IMR-90 (cell line): Measurements from ENCODE around the gene RPS3. TPM values are rescaled to one million over a fixed set of nuclear protein-coding genes. Genes with fewer than 3 reads are reported as not detected.
A peak's percentile ranks its signal among the peaks of the same experiment; 100 is the strongest.

Experiments used
- ATAC-seq: fragments of 200-7000 bp; cut with Tn5 transposase; 2 replicates; pipeline ENCODE4 v1.9.1; 2020; ENCODE audit warnings: low read depth, mild to moderate bottlenecking, moderate library complexity
- BruUV-seq: library from RNA; stranded (reverse); fragments of 400-500 nt; replicated peaks from 2 replicates; lab custom pipeline; 2021; lab: Mats Ljungman, UMichigan
- CTCF ChIA-PET: fragments of 300-600 bp; formaldehyde crosslinking; extraction: SDS; loops from one replicate; lab custom pipeline; 2021; ENCODE audit warnings: antibody characterized with exemption; lab: Yijun Ruan, JAX
- POLR2A ChIA-PET: fragments of 300-600 bp; sonication (Branson Sonifier 250); formaldehyde crosslinking; loops from one replicate; lab custom pipeline; 2022; ENCODE audit warnings: antibody characterized with exemption; ENCODE audit not compliant: unreplicated experiment; lab: Charles Lee
- DNase-seq: peaks from one replicate; pipeline ENCODE4 v3.0.0; 2013
- H2AFZ ChIP-seq: replicated peaks from 2 replicates; pipeline ENCODE3; 2013; ENCODE audit warnings: low read length, mild to moderate bottlenecking; ENCODE audit not compliant: poor library complexity
- H2AK5ac ChIP-seq: 2 replicates; pipeline ENCODE4 v1.6.1; 2013; ENCODE audit warnings: low read depth, low read length, inconsistent platforms
- H2AK9ac ChIP-seq: replicated peaks from 2 replicates; pipeline ENCODE3; 2013; ENCODE audit warnings: mild to moderate bottlenecking, low read depth, low read length, moderate library complexity; ENCODE audit not compliant: poor library complexity
- H2BK120ac ChIP-seq: 2 replicates; pipeline ENCODE4 v1.6.1; 2013; ENCODE audit warnings: low read depth, low read length, inconsistent platforms
- H2BK15ac ChIP-seq: 3 replicates; pipeline ENCODE4 v1.6.1; 2013; ENCODE audit warnings: low read depth, low read length, inconsistent platforms
- H2BK20ac ChIP-seq: 2 replicates; pipeline ENCODE4 v1.6.1; 2013; ENCODE audit warnings: low read depth, mild to moderate bottlenecking, inconsistent platforms, low read length, moderate library complexity
- H2BK5ac ChIP-seq: 2 replicates; pipeline ENCODE4 v1.6.1; 2013; ENCODE audit warnings: mild to moderate bottlenecking, low read depth, low read length, inconsistent platforms; ENCODE audit not compliant: poor library complexity, severe bottlenecking
- H3K14ac ChIP-seq: replicated peaks from 2 replicates; pipeline ENCODE4 v1.6.1; 2013; ENCODE audit warnings: low read depth, low read length, inconsistent platforms
- H3K18ac ChIP-seq: 2 replicates; pipeline ENCODE4 v1.6.1; 2013; ENCODE audit warnings: low read depth, low read length, control low read depth
- H3K23ac ChIP-seq: 2 replicates; pipeline ENCODE4 v1.6.1; 2013; ENCODE audit warnings: low read depth, low read length, inconsistent platforms
- H3K27ac ChIP-seq: 2 replicates; pipeline ENCODE4 v1.5.1; 2013; ENCODE audit warnings: mild to moderate bottlenecking, control low read depth, low read length; ENCODE audit not compliant: insufficient read depth
- H3K27me3 ChIP-seq: 2 replicates; pipeline ENCODE4 v1.6.1; 2013; ENCODE audit warnings: low read length; ENCODE audit not compliant: control insufficient read depth, insufficient read depth
- H3K36me3 ChIP-seq: 2 replicates; pipeline ENCODE4 v1.6.1; 2013; ENCODE audit warnings: low read length, mixed read lengths; ENCODE audit not compliant: control insufficient read depth, insufficient read depth
- H3K4ac ChIP-seq: 2 replicates; pipeline ENCODE4 v1.6.1; 2013; ENCODE audit warnings: low read depth, low read length, inconsistent platforms
- H3K4me1 ChIP-seq: 2 replicates; pipeline ENCODE4 v1.6.1; 2013; ENCODE audit warnings: low read length, mixed read lengths; ENCODE audit not compliant: control insufficient read depth, insufficient read depth
- H3K4me2 ChIP-seq: 2 replicates; pipeline ENCODE4 v1.6.1; 2013; ENCODE audit warnings: low read depth, mild to moderate bottlenecking, control low read depth, low read length, moderate library complexity
- H3K4me3 ChIP-seq: 2 replicates; pipeline ENCODE4 v1.5.1; 2013; ENCODE audit warnings: low read depth, mild to moderate bottlenecking, control low read depth, low read length, moderate library complexity; ENCODE audit not compliant: insufficient read depth
- H3K56ac ChIP-seq: 2 replicates; pipeline ENCODE4 v1.6.1; 2013; ENCODE audit warnings: low read length, inconsistent platforms; ENCODE audit not compliant: insufficient read depth; ENCODE audit errors: extremely low read depth
- H3K79me1 ChIP-seq, 2 experiments: 2 replicates each; pipeline ENCODE4 v1.6.1; 2013; ENCODE audit warnings: low read length in 2 of 2, inconsistent platforms in 1 of 2, low read depth in 1 of 2
- H3K9ac ChIP-seq: 2 replicates; pipeline ENCODE4 v1.6.1; 2013; ENCODE audit warnings: low read depth, low read length, control low read depth
- H3K9me1 ChIP-seq: 2 replicates; pipeline ENCODE4 v1.6.1; 2013; ENCODE audit warnings: low read length, inconsistent platforms; ENCODE audit not compliant: insufficient read depth
- H3K9me3 ChIP-seq: 2 replicates; pipeline ENCODE4 v1.6.1; 2013; ENCODE audit warnings: low read length; ENCODE audit not compliant: control insufficient read depth, insufficient read depth
- H4K20me1 ChIP-seq: 2 replicates; pipeline ENCODE4 v1.6.1; 2013; ENCODE audit warnings: low read length, inconsistent platforms; ENCODE audit not compliant: insufficient read depth
- H4K5ac ChIP-seq: 2 replicates; pipeline ENCODE4 v1.6.1; 2013; ENCODE audit warnings: mild to moderate bottlenecking, low read depth, low read length, control low read depth
- H4K8ac ChIP-seq, 2 experiments: 2 replicates each; pipeline ENCODE4 v1.6.1; 2013; ENCODE audit warnings: low read depth in 2 of 2, low read length in 2 of 2, control low read depth in 1 of 2, inconsistent platforms in 1 of 2
- H4K91ac ChIP-seq: 2 replicates; pipeline ENCODE4 v1.6.1; 2013; ENCODE audit warnings: low read depth, low read length, inconsistent platforms; ENCODE audit not compliant: insufficient read depth
- BHLHE40 ChIP-seq: fragments of 150-350 bp; IDR thresholded peaks from 2 replicates; pipeline ENCODE4 v1.6.1; 2016; ENCODE audit warnings: mild to moderate bottlenecking, low read depth, low read length
- CEBPB ChIP-seq: IDR thresholded peaks from 2 replicates; pipeline ENCODE4 v1.6.1; 2012; ENCODE audit warnings: low read depth, low read length, improper control_type of control experiment
- CHD1 ChIP-seq: IDR thresholded peaks from 2 replicates; pipeline ENCODE4 v1.6.1; 2012; ENCODE audit warnings: low read depth, low read length, improper control_type of control experiment
- FOS ChIP-seq: fragments of 150-350 bp; IDR thresholded peaks from 2 replicates; pipeline ENCODE4 v1.6.1; 2016; ENCODE audit warnings: low read depth, low read length
- MXI1 ChIP-seq: IDR thresholded peaks from 2 replicates; pipeline ENCODE4 v1.6.1; 2012; ENCODE audit warnings: low read depth, mild to moderate bottlenecking, low read length, moderate library complexity, borderline replicate concordance
- SMC3 ChIP-seq: fragments of 150-350 bp; IDR thresholded peaks from 2 replicates; pipeline ENCODE4 v1.6.1; 2016; ENCODE audit warnings: low read depth, mild to moderate bottlenecking, antibody characterized with exemption, low read length, moderate library complexity
- WGBS, 2 experiments: methylation state at CpG; one replicate each; pipeline versions ENCODE4 v1.1.5 to v1.1.7; 2013; ENCODE audit warnings: missing lambda C conversion rate in 2 of 2; ENCODE audit not compliant: insufficient read length in 1 of 2; ENCODE audit errors: extremely low coverage in 2 of 2; 5-methylcytosine and 5-hydroxymethylcytosine counted together
- dilution Hi-C: fragments of 300-500 bp; cut with HindIII; formaldehyde crosslinking; loops from one replicate; pipeline ENCODE4 v1.14.3; 2018; ENCODE audit warnings: low sequenced_read_pairs; ENCODE audit not compliant: unreplicated experiment
- in situ Hi-C: fragments of 300-500 bp; cut with MboI; formaldehyde crosslinking; loops from 3 replicates; pipeline ENCODE4 v1.14.3; 2019; ENCODE audit warnings: low sequenced_read_pairs, inconsistent platforms, mixed read lengths
- intact Hi-C: fragments of 100-400 bp; cut with micrococcal nuclease; formaldehyde crosslinking; loops from 2 replicates; pipeline ENCODE4 v1.10.0; 2022
- polyA plus RNA-seq, 3 experiments: library from polyadenylated mRNA; depleted of rRNA; stranded (reverse); fragments of >200 nt; gene quantifications; 2 replicates each; pipeline ENCODE4 v1.2.3, GENCODE V29; 2012; ENCODE audit warnings: low replicate concordance in 1 of 3
- total RNA-seq: library from RNA; depleted of rRNA; stranded (reverse); fragments of >200 nt; gene quantifications from 2 replicates; pipeline ENCODE4 v1.2.3, GENCODE V29; 2012

The RPS3 gene
- total and polyA plus RNA-seq, 2 of the 4 experiments (the other 2 are of a cell fraction) = 2,360 to 2,477 TPM

- Histone ChIP-seq H2BK120ac (no peak within 1 kb of the TSS), H2AK5ac (no peak within 1 kb of the TSS), H3K4me1 (0 out of 2 replicates have a peak, but pooled peaks cover 3% of the 10 kb centered on the region), H3K36me3 (no peaks in the 10 kb centered on the region), H4K8ac (no peak within 1 kb of the TSS), H3K79me1 (no peaks in the 10 kb centered on the region), H3K14ac (no peak within 1 kb of the TSS), H2BK20ac (no peak within 1 kb of the TSS), H3K9me3 (peaks cover 6% of the 10 kb centered on the region), H3K23ac (no peak within 1 kb of the TSS), H4K5ac (no peak within 1 kb of the TSS), H3K4ac (no peak within 1 kb of the TSS), H3K27me3 (peaks cover 36% of the 10 kb centered on the region), H3K18ac (no peak within 1 kb of the TSS), H4K20me1 (0 out of 2 replicates have a peak, but pooled peaks cover 3% of the 10 kb centered on the region), H3K56ac (no peak within 1 kb of the TSS), H2BK5ac (no peak within 1 kb of the TSS), H2AFZ (peak within 1 kb of the TSS; percentile 16), H2AK9ac (peak within 1 kb of the TSS; percentile 63), H3K27ac (no peak within 1 kb of the TSS), H3K9ac (no peak within 1 kb of the TSS), H4K91ac (no peak within 1 kb of the TSS), H3K9me1 (no peaks in the 10 kb centered on the region), H3K4me2 (no peak within 1 kb of the TSS), H3K4me3 (no peak within 1 kb of the TSS), H2BK15ac (no peak within 1 kb of the TSS)
- CTCF ChIA-PET = no interaction called here
- intact Hi-C loops = no loop called here
- DNase-seq = no peak
- in situ Hi-C loops = no loop called here
- 21% methylated on average over 4 of the region's 14 CpGs; no CpG with 5 or more reads in 1 of the 2 experiments for WGBS, 2 experiments
- ATAC-seq = no peak
- no TSS peak for BruUV-seq
- dilution Hi-C loops = no loop called here
- POLR2A ChIA-PET = no interaction called here
- no peak for TF ChIP-seq FOS
- TF ChIP-seq CHD1 = no peak
- TF ChIP-seq MXI1 = no peak
- TF ChIP-seq BHLHE40 = no peak
- TF ChIP-seq SMC3 = no peak
- no peak for TF ChIP-seq CEBPB
Measured at GRCh38 chr11:75432911-75433321, 33.6 kb downstream of the RPS3 start, which contains the start of gene KLHL35. TSS of gene KLHL35 (minus strand) at chr11:75433203. CDS start at chr11:75430629, 2,574 bp downstream.
